ENCODE results near the gene TCEA3. TPM values are rescaled to one million over a fixed set of nuclear protein-coding genes. Genes with fewer than 3 reads are reported as not detected.

The TCEA3 gene
- total and polyA plus RNA-seq, 2 experiments from 2014 or later: not detected

GRCh38 chr1:23400324-23401114, 24.0 kb downstream of the TCEA3 start:
- Histone ChIP-seq H3K27me3 (ENCODE audit: insufficient read depth) (peaks cover 96% of the 10 kb centered on the region), H3K36me3 (ENCODE audit: insufficient read depth) (no peaks in the 10 kb centered on the region)
- no peak for TF ChIP-seq ETS1 (IDR thresholded peaks at IDR 0.05)
- no peak for TF ChIP-seq POLR2AphosphoS5 (IDR thresholded peaks at IDR 0.05; ENCODE audit: low read depth)
- TF ChIP-seq, protein P1, sequence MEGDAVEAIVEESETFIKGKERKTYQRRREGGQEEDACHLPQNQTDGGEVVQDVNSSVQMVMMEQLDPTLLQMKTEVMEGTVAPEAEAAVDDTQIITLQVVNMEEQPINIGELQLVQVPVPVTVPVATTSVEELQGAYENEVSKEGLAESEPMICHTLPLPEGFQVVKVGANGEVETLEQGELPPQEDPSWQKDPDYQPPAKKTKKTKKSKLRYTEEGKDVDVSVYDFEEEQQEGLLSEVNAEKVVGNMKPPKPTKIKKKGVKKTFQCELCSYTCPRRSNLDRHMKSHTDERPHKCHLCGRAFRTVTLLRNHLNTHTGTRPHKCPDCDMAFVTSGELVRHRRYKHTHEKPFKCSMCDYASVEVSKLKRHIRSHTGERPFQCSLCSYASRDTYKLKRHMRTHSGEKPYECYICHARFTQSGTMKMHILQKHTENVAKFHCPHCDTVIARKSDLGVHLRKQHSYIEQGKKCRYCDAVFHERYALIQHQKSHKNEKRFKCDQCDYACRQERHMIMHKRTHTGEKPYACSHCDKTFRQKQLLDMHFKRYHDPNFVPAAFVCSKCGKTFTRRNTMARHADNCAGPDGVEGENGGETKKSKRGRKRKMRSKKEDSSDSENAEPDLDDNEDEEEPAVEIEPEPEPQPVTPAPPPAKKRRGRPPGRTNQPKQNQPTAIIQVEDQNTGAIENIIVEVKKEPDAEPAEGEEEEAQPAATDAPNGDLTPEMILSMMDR (conservative IDR thresholded peaks at IDR 0.05; ENCODE audit: low read depth in 2 of 2): no peak
- TF ChIP-seq, protein P2, sequence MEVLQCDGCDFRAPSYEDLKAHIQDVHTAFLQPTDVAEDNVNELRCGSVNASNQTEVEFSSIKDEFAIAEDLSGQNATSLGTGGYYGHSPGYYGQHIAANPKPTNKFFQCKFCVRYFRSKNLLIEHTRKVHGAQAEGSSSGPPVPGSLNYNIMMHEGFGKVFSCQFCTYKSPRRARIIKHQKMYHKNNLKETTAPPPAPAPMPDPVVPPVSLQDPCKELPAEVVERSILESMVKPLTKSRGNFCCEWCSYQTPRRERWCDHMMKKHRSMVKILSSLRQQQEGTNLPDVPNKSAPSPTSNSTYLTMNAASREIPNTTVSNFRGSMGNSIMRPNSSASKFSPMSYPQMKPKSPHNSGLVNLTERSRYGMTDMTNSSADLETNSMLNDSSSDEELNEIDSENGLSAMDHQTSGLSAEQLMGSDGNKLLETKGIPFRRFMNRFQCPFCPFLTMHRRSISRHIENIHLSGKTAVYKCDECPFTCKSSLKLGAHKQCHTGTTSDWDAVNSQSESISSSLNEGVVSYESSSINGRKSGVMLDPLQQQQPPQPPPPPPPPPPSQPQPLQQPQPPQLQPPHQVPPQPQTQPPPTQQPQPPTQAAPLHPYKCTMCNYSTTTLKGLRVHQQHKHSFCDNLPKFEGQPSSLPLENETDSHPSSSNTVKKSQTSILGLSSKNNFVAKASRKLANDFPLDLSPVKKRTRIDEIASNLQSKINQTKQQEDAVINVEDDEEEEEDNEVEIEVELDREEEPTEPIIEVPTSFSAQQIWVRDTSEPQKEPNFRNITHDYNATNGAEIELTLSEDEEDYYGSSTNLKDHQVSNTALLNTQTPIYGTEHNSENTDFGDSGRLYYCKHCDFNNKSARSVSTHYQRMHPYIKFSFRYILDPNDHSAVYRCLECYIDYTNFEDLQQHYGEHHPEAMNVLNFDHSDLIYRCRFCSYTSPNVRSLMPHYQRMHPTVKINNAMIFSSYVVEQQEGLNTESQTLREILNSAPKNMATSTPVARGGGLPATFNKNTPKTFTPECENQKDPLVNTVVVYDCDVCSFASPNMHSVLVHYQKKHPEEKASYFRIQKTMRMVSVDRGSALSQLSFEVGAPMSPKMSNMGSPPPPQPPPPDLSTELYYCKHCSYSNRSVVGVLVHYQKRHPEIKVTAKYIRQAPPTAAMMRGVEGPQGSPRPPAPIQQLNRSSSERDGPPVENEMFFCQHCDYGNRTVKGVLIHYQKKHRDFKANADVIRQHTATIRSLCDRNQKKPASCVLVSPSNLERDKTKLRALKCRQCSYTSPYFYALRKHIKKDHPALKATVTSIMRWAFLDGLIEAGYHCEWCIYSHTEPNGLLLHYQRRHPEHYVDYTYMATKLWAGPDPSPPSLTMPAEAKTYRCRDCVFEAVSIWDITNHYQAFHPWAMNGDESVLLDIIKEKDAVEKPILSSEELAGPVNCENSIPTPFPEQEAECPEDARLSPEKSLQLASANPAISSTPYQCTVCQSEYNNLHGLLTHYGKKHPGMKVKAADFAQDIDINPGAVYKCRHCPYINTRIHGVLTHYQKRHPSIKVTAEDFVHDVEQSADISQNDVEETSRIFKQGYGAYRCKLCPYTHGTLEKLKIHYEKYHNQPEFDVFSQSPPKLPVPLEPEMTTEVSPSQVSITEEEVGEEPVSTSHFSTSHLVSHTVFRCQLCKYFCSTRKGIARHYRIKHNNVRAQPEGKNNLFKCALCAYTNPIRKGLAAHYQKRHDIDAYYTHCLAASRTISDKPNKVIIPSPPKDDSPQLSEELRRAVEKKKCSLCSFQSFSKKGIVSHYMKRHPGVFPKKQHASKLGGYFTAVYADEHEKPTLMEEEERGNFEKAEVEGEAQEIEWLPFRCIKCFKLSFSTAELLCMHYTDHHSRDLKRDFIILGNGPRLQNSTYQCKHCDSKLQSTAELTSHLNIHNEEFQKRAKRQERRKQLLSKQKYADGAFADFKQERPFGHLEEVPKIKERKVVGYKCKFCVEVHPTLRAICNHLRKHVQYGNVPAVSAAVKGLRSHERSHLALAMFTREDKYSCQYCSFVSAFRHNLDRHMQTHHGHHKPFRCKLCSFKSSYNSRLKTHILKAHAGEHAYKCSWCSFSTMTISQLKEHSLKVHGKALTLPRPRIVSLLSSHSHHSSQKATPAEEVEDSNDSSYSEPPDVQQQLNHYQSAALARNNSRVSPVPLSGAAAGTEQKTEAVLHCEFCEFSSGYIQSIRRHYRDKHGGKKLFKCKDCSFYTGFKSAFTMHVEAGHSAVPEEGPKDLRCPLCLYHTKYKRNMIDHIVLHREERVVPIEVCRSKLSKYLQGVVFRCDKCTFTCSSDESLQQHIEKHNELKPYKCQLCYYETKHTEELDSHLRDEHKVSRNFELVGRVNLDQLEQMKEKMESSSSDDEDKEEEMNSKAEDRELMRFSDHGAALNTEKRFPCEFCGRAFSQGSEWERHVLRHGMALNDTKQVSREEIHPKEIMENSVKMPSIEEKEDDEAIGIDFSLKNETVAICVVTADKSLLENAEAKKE (CRISPR knock-in tag; IDR thresholded peaks at IDR 0.05): no peak
- TF ChIP-seq EZH2phosphoT487 (IDR thresholded peaks at IDR 0.05; ENCODE audit: unreplicated experiment): no peak
- TF ChIP-seq ZNF331 (CRISPR knock-in tag; IDR thresholded peaks at IDR 0.05; ENCODE audit: low read depth): no peak
- TF ChIP-seq ZNF114 (CRISPR knock-in tag; IDR thresholded peaks at IDR 0.05): no peak
- TF ChIP-seq EZH2 (IDR thresholded peaks at IDR 0.05; ENCODE audit: low read depth, unreplicated experiment): no peak
- TF ChIP-seq CREB1 (CRISPR knock-in tag; IDR thresholded peaks at IDR 0.05; ENCODE audit: low read depth): no peak
- TF ChIP-seq NANOG (IDR thresholded peaks at IDR 0.05; ENCODE audit: borderline replicate concordance): no peak
- TF ChIP-seq, protein P3, sequence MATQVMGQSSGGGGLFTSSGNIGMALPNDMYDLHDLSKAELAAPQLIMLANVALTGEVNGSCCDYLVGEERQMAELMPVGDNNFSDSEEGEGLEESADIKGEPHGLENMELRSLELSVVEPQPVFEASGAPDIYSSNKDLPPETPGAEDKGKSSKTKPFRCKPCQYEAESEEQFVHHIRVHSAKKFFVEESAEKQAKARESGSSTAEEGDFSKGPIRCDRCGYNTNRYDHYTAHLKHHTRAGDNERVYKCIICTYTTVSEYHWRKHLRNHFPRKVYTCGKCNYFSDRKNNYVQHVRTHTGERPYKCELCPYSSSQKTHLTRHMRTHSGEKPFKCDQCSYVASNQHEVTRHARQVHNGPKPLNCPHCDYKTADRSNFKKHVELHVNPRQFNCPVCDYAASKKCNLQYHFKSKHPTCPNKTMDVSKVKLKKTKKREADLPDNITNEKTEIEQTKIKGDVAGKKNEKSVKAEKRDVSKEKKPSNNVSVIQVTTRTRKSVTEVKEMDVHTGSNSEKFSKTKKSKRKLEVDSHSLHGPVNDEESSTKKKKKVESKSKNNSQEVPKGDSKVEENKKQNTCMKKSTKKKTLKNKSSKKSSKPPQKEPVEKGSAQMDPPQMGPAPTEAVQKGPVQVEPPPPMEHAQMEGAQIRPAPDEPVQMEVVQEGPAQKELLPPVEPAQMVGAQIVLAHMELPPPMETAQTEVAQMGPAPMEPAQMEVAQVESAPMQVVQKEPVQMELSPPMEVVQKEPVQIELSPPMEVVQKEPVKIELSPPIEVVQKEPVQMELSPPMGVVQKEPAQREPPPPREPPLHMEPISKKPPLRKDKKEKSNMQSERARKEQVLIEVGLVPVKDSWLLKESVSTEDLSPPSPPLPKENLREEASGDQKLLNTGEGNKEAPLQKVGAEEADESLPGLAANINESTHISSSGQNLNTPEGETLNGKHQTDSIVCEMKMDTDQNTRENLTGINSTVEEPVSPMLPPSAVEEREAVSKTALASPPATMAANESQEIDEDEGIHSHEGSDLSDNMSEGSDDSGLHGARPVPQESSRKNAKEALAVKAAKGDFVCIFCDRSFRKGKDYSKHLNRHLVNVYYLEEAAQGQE (IDR thresholded peaks at IDR 0.05; ENCODE audit: unreplicated experiment): no peak
- TF ChIP-seq JUNB (IDR thresholded peaks at IDR 0.05; ENCODE audit: unreplicated experiment): no peak
- no peak for TF ChIP-seq STAT1 (IDR thresholded peaks at IDR 0.05; ENCODE audit: unreplicated experiment)

More at GRCh38 chr1:23400324-23401114, 24.0 kb downstream of the TCEA3 start:
- peaks cover 75% of the 10 kb centered on the region for H3K27me3 Mint-ChIP-seq (ENCODE audit: insufficient read depth, low read depth, poor library complexity)
- no peaks in the 10 kb centered on the region for H3K9me2 ChIP-seq (ENCODE audit: insufficient read depth)
- peaks cover 8% of the 10 kb centered on the region; the same call in 1 of the 2 replicates for H3K4me1 ChIP-seq (ENCODE audit: insufficient read depth)
- H3K27ac Mint-ChIP-seq: no peak overlapping the region
- H3K27ac ChIP-seq (ENCODE audit: low read depth): no peak overlapping the region
- DNase-seq (ENCODE audit: low spot score) (no peak), ATAC-seq (no peak)
- peaks cover 6% of the 10 kb centered on the region for H3K4me1 Mint-ChIP-seq
- no peaks in the 10 kb centered on the region; the same call in 2 of the 3 replicates for H3K9me3 Mint-ChIP-seq
- no peak overlapping the region for H3K4me2 ChIP-seq
- no peak overlapping the region for H2AFZ ChIP-seq
- H3K79me2 ChIP-seq (replicated peaks; ENCODE audit: insufficient read depth): no peaks in the 10 kb centered on the region
- no peaks in the 10 kb centered on the region for H3K36me3 Mint-ChIP-seq (ENCODE audit: low read depth)
- H3K4me3 Mint-ChIP-seq: no peak overlapping the region
- H3F3A ChIP-seq (replicated peaks; ENCODE audit: low read depth): no peaks in the 10 kb centered on the region
- H4K20me1 ChIP-seq (replicated peaks; ENCODE audit: insufficient read depth): no peaks in the 10 kb centered on the region
- no peak overlapping the region for H3K4me3 ChIP-seq
